ENCODE data around the gene FNDC3A. TPM values are rescaled to one million over a fixed set of nuclear protein-coding genes. Genes with fewer than 3 reads are reported as not detected.

Gene FNDC3A
- total and polyA plus RNA-seq, 2 experiments from 2014 or later, result 21.9 to 73.5 TPM

GRCh38 chr13:49219647-49220035, 243.9 kb downstream of the FNDC3A start:
- 19% methylated on average over 17 of the region's 17 CpGs for WGBS (ENCODE audit: low lambda C conversion rate, missing lambda C conversion rate)
- H3K4me1 ChIP-seq (ENCODE audit: insufficient read depth), result no peaks in the 10 kb centered on the region
- H3K36me3 ChIP-seq (replicated peaks; ENCODE audit: insufficient read depth, low read depth), result no peaks in the 10 kb centered on the region
- no peak for DNase-seq (ENCODE audit: low spot score)
- H3K9me3 ChIP-seq (ENCODE audit: low read depth), result no peaks in the 10 kb centered on the region
- H3K4me3 ChIP-seq, result peak overlapping the region; percentile 29
- H3K27me3 ChIP-seq, result peaks cover 83% of the 10 kb centered on the region
- no peaks in the 10 kb centered on the region for H3K9me2 ChIP-seq (replicated peaks; ENCODE audit: insufficient read depth)
- H4K20me1 ChIP-seq (ENCODE audit: insufficient read depth, poor library complexity, severe bottlenecking), result no peaks in the 10 kb centered on the region
- H3K4me2 ChIP-seq, result peak overlapping the region; percentile 79
- no peak overlapping the region for H3K27ac ChIP-seq
- H2AFZ ChIP-seq, result no peak overlapping the region
- no peaks in the 10 kb centered on the region for H3K79me2 ChIP-seq
- TF ChIP-seq EZH2 (IDR thresholded peaks at IDR 0.05; ENCODE audit: borderline replicate concordance) (no peak), EZH2phosphoT487 (IDR thresholded peaks at IDR 0.05; ENCODE audit: low read depth, severe bottlenecking, unreplicated experiment) (no peak)
- TF ChIP-seq, protein P1, sequence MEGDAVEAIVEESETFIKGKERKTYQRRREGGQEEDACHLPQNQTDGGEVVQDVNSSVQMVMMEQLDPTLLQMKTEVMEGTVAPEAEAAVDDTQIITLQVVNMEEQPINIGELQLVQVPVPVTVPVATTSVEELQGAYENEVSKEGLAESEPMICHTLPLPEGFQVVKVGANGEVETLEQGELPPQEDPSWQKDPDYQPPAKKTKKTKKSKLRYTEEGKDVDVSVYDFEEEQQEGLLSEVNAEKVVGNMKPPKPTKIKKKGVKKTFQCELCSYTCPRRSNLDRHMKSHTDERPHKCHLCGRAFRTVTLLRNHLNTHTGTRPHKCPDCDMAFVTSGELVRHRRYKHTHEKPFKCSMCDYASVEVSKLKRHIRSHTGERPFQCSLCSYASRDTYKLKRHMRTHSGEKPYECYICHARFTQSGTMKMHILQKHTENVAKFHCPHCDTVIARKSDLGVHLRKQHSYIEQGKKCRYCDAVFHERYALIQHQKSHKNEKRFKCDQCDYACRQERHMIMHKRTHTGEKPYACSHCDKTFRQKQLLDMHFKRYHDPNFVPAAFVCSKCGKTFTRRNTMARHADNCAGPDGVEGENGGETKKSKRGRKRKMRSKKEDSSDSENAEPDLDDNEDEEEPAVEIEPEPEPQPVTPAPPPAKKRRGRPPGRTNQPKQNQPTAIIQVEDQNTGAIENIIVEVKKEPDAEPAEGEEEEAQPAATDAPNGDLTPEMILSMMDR (IDR thresholded peaks at IDR 0.05; ENCODE audit: poor library complexity), result no peak

- no peak for TF ChIP-seq EZH2phosphoT487 (IDR thresholded peaks at IDR 0.05; ENCODE audit: low read depth, severe bottlenecking, unreplicated experiment)
- TF ChIP-seq EZH2 (IDR thresholded peaks at IDR 0.05; ENCODE audit: borderline replicate concordance), result peak; percentile 65
- TF ChIP-seq, protein P1 (IDR thresholded peaks at IDR 0.05; ENCODE audit: poor library complexity), result peak; percentile 18
- Histone ChIP-seq H3K36me3 (replicated peaks; ENCODE audit: insufficient read depth, low read depth) (no peaks in the 10 kb centered on the region), H3K4me1 (ENCODE audit: insufficient read depth) (no peaks in the 10 kb centered on the region), H3K4me3 (peak within 1 kb of the TSS; percentile 29), H3K27me3 (peaks cover 86% of the 10 kb centered on the region), H3K9me2 (replicated peaks; ENCODE audit: insufficient read depth) (no peaks in the 10 kb centered on the region), H3K27ac (no peak within 1 kb of the TSS), H2AFZ (peak within 1 kb of the TSS; percentile 76), H4K20me1 (ENCODE audit: insufficient read depth, poor library complexity, severe bottlenecking) (no peaks in the 10 kb centered on the region), H3K9me3 (ENCODE audit: low read depth) (no peaks in the 10 kb centered on the region), H3K4me2 (peak within 1 kb of the TSS; percentile 79), H3K79me2 (no peaks in the 10 kb centered on the region)
- DNase-seq (ENCODE audit: low spot score), result peak; percentile 46
- WGBS (ENCODE audit: low lambda C conversion rate, missing lambda C conversion rate), result 5% methylated on average over 65 of the region's 111 CpGs
Measured at GRCh38 chr13:49220036-49220855, 244.5 kb downstream of the FNDC3A start, which contains the start of gene MLNR. Gene MLNR, plus strand, starts transcription at chr13:49220338. Its CDS starts 0 bp downstream, at chr13:49220338.

DNA sequence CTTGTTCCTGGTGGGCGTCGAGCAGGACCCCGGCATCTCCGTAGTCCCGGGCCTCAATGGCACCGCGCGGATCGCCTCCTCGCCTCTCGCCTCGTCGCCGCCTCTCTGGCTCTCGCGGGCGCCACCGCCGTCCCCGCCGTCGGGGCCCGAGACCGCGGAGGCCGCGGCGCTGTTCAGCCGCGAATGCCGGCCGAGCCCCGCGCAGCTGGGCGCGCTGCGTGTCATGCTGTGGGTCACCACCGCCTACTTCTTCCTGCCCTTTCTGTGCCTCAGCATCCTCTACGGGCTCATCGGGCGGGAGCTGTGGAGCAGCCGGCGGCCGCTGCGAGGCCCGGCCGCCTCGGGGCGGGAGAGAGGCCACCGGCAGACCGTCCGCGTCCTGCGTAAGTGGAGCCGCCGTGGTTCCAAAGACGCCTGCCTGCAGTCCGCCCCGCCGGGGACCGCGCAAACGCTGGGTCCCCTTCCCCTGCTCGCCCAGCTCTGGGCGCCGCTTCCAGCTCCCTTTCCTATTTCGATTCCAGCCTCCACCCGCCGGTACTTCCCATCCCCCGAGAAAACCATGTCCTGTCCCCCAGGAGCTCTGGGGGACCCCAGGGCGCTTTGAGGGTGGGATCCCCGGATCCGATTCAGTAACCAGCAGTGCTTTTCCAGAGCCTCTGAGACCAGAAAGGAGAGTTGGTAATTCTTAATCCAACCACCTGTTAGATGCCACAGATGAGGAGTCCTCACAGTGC, 245.3 kb downstream of the FNDC3A start:
- Histone ChIP-seq H4K20me1 (ENCODE audit: insufficient read depth, poor library complexity, severe bottlenecking) (no peaks in the 10 kb centered on the region), H3K27me3 (peaks cover 86% of the 10 kb centered on the region), H3K4me2 (peak overlapping the region; percentile 79), H3K27ac (no peak overlapping the region), H3K4me1 (ENCODE audit: insufficient read depth) (no peaks in the 10 kb centered on the region), H2AFZ (peak overlapping the region; percentile 76), H3K9me3 (ENCODE audit: low read depth) (no peaks in the 10 kb centered on the region), H3K9me2 (replicated peaks; ENCODE audit: insufficient read depth) (no peaks in the 10 kb centered on the region), H3K79me2 (no peaks in the 10 kb centered on the region), H3K4me3 (no peak overlapping the region), H3K36me3 (replicated peaks; ENCODE audit: insufficient read depth, low read depth) (no peaks in the 10 kb centered on the region)
- WGBS (ENCODE audit: low lambda C conversion rate, missing lambda C conversion rate), result 10% methylated on average over 57 of the region's 73 CpGs
- no peak for DNase-seq (ENCODE audit: low spot score)
- TF ChIP-seq EZH2 (IDR thresholded peaks at IDR 0.05; ENCODE audit: borderline replicate concordance) (peak; percentile 65), EZH2phosphoT487 (IDR thresholded peaks at IDR 0.05; ENCODE audit: low read depth, severe bottlenecking, unreplicated experiment) (peak; percentile 19)
- TF ChIP-seq, protein P1 (IDR thresholded peaks at IDR 0.05; ENCODE audit: poor library complexity), result no peak

All from hepatocyte (in vitro differentiated cells).